Kidney tubule cell (primary cell): Measurements from ENCODE around the gene LIN7B.

ENCODE experiments used
- DNase-seq: peaks from one replicate; pipeline ENCODE4 v3.0.0-alpha.2; 2018; ENCODE audit warnings: low spot score

Gene LIN7B, protein sequence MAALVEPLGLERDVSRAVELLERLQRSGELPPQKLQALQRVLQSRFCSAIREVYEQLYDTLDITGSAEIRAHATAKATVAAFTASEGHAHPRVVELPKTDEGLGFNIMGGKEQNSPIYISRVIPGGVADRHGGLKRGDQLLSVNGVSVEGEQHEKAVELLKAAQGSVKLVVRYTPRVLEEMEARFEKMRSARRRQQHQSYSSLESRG

DNA sequence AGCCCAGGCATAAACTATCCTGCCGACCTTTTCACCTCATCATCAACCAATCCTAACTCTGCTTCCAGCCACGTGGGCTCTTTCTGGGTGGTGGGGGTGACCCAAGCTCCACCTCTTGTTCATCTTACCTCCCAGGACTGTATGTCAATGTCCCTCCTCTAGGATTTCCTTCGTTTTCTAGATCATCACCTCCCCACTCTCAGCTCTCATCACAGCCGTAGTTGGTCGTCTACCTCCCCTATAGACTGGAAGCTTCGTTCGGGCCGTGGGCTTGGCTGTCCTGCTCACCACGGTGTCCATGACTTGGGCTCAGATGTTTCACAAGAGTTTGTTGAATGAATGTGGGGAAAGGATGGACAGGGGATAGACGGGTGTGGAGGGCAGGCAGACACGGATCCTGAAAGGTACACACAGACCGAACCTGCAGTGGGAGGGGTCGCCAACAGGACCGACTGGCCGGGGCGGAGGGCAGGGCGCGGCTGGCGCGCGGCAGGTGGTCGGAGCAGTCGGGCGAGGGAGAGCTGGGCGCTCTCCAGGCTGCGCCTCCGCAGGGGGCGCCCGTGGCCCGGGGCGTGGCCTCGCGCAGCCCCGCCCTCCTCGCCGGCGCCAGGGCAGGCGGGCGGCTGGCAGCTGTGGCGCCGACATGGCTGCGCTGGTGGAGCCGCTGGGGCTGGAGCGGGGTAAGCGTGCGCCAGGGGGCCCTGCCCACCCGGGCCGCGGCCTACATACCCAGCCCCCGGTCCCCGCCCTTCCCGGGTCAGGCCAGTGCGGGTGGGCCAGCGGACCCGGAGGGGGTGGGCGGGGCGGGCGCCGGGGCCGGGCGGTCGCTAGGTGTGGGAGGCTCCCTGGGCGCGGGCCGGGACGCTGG is at the start of gene LIN7B:
TSS of gene LIN7B (plus strand) at position 609 of the 868 bp plus-strand sequence. CDS start at position 644, 35 bp downstream.
- peak; percentile 77 for DNase-seq

DNA sequence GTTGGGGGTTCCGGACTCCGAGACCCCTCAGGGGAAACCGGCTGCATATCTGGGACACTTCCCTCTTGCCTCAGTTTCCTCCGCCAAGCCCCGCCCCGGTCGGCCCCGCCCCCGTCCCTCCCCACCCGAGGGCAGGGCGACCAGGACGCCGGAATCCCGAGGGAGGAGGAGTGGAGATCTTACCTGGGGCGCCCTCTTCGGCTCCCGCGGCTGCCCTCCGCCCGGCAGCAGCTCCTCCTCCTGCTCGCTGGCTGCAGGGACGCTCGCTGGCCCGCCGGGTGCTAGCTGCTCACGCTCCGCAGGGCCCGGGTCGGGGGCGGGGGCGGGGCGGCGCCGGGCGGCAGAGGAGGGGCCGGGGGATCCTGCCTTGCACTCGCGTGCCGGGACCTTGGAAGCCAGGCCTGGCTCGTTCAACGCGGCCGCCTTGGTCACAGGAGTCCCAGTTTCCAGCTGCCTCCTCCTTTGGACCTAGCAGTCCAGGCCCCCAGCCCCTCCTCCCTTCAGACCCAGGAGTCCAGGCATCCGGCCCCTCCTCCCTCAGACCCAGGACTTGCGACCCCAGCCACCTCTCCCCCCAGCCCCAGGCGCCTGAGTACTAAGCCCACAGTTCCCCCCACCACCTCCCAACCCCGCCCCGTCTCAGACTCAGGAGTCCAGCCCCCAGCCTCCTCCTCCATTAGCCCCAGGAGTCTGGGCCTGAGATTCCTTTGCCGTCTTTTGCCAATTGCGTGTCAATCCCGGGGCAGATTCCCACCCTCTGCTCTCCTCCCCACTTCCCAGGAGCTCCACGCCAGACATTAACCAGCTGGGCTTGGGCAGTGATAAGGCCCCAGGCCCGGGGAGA is 49.2 kb upstream of the LIN7B start, which contains the start of gene NTF4:
TSS of gene NTF4 (minus strand) at position 51 of the 844 bp plus-strand sequence. CDS start 2,821 bp downstream, outside the sequence.
- peak; percentile 37 for DNase-seq

DNA sequence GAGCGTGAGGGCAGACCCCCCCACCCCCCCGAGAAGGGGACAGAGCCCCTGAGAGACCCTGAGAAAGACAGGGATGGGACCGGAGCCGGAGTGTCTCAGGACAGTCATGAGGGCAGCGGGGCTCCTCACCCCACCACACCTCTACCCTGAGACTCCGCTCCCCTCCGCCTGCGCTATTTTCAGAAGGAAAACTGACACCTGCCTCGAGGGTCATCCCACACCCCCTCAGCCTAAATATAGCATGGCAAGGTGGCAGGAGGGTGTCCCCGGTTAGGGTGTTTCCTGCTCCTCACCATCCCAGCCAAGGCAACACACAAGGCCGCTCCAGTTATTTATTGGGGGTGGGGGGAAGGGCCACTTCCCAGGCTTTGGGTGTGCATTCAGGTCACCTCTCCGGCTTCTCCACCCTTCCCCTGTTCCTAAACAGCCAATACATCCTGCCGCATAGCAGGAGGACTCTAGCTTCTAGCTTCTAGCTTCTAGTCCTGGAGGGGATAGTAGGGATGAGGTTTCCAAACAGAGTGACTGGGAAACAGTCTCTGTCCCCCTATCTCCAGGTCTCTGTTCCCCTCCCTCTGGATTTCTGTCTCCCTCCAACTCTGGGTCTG is 48.2 kb upstream of the LIN7B start:
- DNase-seq = no peak

DNA sequence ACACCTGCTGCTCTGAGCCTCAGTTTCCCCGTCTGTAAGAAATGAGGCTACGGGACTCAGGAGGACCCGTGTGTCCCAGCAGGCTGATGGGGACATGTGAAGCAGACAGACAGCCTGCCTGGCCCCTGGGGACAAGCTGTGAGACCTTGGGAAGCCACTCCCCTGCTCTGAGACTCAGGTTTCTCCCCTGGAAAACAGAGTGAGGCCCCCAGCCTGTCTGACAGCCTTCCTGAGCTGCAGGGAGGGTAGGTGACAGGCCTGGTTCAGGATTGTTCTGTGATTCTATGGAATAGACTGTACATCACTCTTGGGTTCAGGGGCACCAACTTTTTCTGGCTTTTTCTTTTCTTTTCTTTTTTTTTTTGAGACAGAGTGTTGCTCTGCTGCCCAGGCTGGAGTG is 46.6 kb upstream of the LIN7B start:
- no peak for DNase-seq

DNA sequence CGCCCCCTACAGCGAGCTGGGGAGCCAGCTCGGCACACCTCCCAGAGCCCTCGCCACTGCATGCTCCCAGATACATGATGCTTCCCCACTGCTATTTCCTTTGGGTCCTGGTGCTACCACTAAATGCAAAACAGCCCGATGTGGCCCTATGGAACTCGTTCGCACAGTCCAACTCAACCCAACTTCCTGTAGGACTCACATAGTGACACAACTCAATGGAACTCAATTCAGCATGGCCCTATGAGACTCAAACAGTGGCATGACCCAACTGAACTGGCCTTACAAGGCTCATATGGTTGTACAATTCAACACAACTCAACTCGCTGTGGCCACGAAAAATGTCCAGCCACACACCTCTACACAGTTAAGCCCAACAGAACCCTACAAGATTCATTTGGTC is 45.1 kb upstream of the LIN7B start:
- no peak for DNase-seq

DNA sequence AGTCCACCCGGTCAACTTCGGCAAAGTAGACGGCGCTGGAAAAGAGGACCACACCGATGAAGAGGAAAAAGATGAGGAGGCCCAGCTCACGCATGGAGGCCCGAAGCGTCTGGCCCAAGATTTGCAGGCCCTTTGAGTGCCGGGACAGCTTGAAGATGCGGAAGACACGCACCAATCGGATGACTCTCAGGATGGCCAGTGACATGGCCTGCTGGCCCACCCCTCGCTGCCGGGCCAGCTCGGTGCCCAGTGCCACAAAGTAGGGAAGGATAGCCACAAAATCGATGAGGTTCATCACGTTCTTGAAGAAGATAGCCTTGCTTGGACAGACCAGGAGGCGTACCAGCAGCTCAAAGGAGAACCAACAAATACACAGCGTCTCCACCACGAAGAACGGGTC is 43.8 kb upstream of the LIN7B start:
- no peak for DNase-seq

DNA sequence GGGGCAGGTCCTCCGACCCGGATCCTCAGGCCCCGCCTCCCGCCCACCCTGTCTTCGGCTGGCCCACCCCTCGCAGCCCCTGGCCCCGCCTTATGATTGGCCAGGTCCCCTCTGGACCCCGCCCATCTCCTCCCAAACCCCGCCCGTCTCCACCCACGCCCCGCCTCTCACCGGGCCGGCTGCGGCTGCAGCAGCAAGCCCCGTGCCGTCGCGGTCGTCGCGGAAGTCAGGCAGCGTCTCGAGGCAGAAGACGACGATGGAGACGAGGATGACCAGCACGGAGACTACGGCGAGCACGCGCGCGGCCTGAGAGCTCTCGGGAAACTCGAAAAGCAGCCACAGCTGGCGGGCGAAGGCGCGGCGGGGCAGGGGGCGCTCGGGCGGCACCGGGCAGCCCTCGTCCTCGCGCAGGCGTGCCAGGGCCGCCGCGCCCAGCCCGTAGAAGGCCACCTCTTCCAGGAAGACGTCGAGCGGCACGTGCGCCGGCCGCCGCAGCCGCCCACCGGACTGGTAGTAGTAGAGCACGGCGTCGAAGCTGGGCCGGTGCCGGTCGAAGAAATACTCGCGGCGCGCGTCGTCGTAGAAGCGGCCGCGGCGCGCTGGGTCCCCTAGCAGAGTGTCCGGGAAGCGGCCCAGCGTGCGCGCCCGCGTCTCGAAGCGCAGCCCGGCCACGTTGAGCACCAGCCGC is 42.2 kb upstream of the LIN7B start:
- DNase-seq = no peak

DNA sequence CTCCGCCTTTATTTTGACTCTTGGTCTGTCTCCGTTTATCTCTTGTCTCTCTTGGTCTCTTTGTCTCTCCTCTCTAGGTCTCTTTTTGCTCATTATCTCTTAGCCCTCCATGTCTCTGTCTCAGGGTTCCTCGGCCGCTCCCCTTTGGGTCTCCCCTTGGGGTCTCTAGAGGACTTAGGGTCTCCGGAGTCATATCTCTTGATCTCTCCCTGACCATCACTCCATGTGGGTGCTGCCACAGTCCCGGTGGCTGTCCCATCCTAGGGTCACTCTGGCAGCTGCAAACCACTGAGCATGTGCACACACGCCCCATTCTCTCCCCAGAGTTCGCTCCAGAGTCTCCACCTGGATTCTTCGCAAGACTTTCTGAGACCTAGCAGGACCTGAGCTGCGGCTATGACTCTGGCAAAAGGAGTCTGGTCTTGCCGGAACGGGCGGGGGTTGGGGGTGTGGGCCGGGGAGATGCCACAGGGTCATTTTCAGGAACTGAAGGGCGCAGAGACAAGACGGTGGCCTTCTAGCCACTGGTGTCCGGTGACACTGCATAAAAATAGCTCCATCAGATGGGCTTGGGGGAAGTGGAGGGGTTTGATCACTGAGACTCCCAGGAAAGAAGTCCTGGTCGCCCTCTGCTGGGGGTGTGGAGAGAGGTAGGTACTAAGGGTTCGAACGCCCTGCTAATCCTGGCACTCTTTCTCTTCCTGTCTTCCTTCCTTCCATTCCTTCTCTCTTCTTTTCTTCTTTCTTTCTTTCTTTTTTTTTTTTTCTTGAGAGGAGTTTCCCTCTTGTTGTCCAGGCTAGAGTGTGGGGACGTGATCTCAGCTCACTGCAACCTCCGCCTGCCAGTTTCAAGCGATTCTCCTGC is 40.4 kb upstream of the LIN7B start:
- peak; percentile 32 for DNase-seq

DNA sequence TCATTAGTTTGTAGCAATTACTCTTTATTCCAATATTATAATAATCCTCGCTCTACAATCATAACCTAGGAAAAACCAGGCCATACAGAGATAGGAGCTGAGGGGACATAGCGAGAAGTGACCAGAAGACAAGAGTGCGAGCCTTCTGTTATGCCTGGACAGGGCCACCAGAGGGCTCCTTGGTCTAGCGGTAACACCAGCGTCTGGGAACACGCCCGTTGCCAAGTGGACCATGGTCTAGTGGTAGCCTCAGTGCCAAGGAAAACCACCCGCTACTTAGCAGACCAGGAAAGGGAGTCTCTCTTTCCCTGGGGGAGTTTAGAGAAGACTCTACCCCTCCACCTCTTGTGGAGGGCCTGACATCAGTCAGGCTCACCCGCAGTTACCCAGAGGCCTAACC is 39.3 kb upstream of the LIN7B start:
- DNase-seq = peak; percentile 65

DNA sequence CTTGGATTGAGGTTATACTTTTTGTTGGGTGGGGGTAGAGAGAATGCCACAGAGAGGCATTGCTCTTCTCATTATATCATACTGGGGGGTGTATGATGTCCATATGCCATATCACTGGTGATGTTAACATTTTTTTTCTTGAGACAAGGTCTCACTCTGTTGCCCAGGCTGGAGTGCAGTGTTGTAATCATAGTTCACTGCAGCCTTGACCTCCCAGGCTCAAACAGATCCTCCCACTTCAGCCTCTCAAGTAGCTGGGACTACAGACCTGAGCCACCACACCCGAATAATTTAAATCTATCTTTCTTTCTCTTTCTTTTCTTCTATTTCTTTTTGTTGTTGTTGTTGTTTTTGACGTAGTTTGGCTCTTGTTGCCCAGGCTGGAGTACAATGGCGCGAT is 33.8 kb upstream of the LIN7B start:
- no peak for DNase-seq

DNA sequence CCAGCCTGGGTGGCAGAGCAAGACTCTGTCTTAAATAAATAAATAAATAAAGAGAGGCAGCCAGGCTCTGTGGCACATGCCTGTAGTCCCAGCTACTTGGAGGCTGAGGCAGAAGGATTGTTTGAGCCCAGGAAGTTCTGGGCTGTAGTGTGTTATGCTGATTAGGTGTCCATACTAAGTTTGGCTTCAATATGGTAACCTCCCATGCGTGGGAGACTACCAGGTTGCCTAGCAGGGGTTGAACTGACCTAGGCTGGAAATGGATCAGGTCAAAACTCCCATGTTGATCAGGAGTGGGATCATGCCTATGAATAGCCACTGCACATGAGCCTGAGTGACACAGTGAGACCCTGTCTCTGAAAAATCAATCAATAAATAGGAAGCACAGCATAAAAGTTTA is 32.9 kb upstream of the LIN7B start:
- DNase-seq = no peak

DNA sequence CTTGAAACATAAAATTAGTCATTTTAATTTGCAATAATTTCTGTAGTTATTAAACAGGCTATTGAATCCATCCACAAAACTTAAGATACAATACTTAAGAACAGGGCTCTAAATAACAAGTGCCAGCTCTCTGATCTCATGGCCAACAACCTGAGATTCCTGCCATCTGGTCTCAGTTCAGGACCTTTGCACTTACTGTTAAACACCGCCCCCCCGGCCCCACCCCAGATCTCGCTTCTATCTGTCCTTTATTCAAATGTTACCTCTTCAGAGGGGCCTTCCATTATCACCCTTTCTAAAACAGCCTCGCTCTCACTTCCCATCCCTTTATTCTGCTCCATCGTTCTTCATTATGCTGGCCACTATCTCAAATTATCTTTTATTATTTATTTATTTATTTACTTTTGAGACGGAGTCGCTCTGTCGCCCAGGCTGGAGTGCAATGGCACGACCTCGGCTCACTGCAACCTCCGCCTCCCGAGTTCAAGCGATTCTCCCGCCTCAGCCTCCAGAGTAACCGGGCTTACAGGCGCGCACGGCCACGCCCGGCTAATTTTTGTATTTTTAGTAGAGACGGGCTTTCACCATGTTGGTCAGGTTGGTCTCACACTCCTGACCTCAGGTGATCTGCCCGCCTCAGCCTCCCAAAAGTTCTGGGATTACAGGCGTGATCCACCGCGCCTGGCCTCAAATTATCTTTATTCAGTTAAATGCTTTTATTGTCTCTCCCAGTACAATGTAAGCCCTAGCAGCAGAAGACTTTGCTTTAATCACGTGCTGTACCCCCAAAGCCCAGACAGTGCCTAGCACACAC is 29.8 kb upstream of the LIN7B start:
- DNase-seq = no peak

DNA sequence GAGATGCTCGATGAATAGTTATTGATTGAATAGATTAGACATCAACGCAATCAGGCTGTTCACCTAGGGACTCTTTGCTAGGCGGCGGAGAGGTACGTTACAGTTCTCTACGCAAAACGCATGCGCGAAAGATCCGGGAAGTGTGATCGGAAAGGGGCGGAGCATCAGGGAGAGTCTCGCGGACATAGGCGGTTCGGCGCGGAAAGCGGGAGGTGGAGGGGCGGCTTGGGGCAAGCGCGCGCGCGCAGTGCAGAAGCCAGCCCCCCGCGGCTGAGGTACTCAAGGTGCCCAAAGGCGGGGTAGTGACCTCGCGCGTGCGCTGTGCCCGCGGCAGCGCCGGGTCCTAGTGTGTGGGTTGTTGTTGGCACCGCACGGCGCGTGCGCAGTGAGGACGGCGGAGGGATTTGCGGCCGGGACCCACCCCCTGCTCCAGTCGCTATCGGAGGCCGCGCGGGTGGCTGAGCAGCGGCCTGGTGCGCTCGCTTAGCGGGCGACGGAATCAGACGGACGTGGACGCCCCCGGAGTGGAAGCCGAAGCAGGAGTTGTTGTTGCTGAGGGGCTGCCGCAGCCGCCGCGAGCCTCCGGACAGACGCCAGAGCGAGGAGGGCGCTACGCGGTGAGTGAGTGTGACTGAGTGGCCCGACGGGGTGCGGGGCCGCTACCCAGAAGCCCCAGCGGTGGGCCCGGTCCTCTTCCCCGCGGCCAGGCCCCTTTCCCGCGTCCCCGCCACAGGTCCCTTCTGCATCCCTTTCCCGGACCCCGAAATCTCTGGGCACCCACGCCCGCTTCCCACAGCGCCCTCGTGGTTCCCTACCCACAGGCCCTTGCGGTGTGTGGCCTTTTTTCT is 28.9 kb upstream of the LIN7B start, which contains the start of gene SNRNP70:
TSS of gene SNRNP70 (plus strand) at position 432 of the 848 bp plus-strand sequence. CDS start 964 bp downstream, outside the sequence.
- DNase-seq = peak; percentile 100

DNA sequence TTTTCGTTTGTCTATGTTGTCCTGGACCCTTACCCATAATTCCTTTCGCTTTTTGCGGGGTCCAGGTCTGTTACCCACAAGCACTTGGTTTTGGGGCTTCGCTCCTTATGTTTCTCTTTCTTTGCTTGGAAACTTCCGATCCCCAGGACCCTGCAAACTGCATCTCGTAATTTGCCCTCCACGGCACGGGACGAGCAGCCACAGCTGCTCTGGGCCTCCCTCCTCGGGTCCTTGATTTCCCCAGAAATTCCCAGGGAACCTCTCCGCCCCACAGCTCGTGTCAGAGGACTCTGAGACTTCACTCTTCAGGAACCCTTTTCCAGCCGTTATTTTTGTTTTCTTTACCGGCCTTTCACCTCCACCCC is 28.3 kb upstream of the LIN7B start:
- no peak for DNase-seq

DNA sequence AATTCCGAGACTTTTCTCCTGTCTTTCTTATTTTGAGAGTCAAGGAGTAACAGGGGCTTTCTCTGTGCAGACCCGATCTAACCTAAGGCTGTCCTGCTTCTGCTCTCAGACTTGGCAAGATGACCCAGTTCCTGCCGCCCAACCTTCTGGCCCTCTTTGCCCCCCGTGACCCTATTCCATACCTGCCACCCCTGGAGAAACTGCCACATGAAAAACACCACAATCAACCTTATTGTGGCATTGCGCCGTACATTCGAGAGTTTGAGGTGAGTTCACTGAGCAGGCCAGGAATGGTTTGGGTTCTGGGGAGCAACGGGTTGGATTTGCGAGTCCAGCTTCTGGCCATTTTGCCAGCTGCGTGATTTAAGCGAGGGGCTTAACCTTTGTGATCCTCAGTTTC is 27.9 kb upstream of the LIN7B start:
- DNase-seq = no peak

DNA sequence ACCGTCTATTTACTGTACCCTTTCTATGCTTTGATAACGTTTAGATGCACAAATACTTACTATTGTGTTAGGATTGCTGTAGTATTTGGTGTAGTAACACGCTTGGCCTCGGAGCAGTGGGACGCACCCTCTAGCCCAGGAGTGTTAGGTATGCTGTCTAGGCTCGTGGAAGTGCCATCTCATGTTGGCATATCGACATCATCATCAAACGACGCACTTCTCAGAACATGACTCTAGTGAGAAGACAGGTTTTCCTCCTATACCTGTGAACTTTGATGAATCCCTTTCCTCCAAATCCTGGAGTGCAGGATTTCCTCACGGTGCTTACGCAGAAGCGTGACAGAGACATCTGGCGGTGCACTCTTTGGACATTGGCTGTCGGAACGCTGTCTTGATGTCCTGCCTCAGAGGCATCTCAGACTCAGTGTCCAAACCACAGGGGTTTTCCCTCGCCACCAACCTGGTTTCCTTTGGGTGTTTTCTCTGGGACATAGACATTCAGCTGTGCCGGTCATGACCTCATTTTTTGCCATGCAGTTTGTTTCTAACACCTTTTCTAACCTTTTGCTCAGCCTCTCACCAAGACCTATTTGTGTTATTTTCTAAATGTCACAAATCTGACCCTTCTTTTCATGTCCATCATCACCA is 22.7 kb upstream of the LIN7B start:
- DNase-seq = no peak

DNA sequence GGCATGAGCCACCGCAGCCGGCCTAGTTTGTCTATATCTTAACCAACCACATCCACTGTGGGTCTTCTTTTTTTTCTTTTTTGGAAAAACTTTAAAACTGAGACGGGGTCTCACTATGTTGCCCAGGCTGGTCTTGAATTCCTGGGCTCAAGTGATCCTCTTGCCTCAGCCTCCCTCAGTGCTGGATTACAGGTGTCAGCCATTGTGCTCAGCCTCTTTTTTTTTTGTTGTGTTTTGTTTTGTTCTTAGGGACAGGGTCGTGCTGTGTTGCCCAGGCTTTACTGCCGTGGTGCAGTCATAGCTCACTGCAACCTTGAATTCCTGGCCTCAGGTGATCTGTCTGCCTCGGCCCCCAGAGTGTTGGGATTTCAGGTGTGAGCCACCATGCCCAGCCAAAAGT is 21.5 kb upstream of the LIN7B start:
- no peak for DNase-seq
